ENCODE measurements around the gene MARS2.
"Not testable (repeated sequence)": the region's sequence is repeated elsewhere in the genome, so short reads cannot be mapped to it uniquely, and the experiment has no call there.

MARS2 gene

GRCh38 chr2:197706839-197707207 is 1.7 kb downstream of the MARS2 start:
- DNase-seq (ENCODE audit: low read depth) = no peak

GRCh38 chr2:197707316-197708213 is 2.4 kb downstream of the MARS2 start:
- DNase-seq (ENCODE audit: low read depth) = no peak

- no peak for DNase-seq (ENCODE audit: low read depth)
These were observed 3.2 kb downstream of the MARS2 start for GRCh38 chr2:197708331-197708730.

GRCh38 chr2:197709140-197709539 is 4.0 kb downstream of the MARS2 start:
- not testable (repeated sequence) for DNase-seq (ENCODE audit: low read depth)

GRCh38 chr2:197710424-197711042 is 5.4 kb downstream of the MARS2 start:
- DNase-seq (ENCODE audit: low read depth) = no peak

GRCh38 chr2:197711578-197711977 is 6.4 kb downstream of the MARS2 start:
- no peak for DNase-seq (ENCODE audit: low read depth)

- DNase-seq (ENCODE audit: low read depth) = no peak
These were observed 8.1 kb downstream of the MARS2 start for GRCh38 chr2:197713271-197713670.

GRCh38 chr2:197717863-197718262 is 12.7 kb downstream of the MARS2 start:
- no peak for DNase-seq (ENCODE audit: low read depth)

GRCh38 chr2:197727011-197727410 is 21.8 kb downstream of the MARS2 start:
- no peak for DNase-seq (ENCODE audit: low read depth)

GRCh38 chr2:197728555-197729544 is 23.7 kb downstream of the MARS2 start:
- DNase-seq (ENCODE audit: low read depth) = not testable (repeated sequence)

- DNase-seq (ENCODE audit: low read depth) = no peak
These were observed 35.0 kb downstream of the MARS2 start for GRCh38 chr2:197740200-197740599.
